ENCODE results near the gene ADGRE3. TPM values are rescaled to one million over a fixed set of nuclear protein-coding genes. Genes with fewer than 3 reads are reported as not detected.

ADGRE3 gene
- total and polyA plus RNA-seq, 2 of the 4 experiments (the other 2 are of a cell fraction): not detected

- H3K9ac ChIP-seq (ENCODE audit: low read depth, low read length): no peak overlapping the region
- no peak overlapping the region for H2BK15ac ChIP-seq (ENCODE audit: low read depth, low read length)
- H2BK5ac ChIP-seq (ENCODE audit: low read depth, low read length, poor library complexity, severe bottlenecking): no peak overlapping the region
- no peak overlapping the region for H2BK20ac ChIP-seq (ENCODE audit: low read depth, low read length)
- in situ Hi-C loops (cut with MboI; ENCODE audit: low sequenced_read_pairs): loop anchor here (25.0 kb wide), 1 partner anchor 310 kb away; the partner anchor contains the start of gene OR7A17
- ChIA-PET POLR2A (ENCODE audit: unreplicated experiment) (interaction anchor here (0.7 kb wide), 1 partner anchor 113 kb away, joined by 4 read pairs; no protein-coding TSS in a partner anchor), CTCF (no interaction called here)
- no peak overlapping the region for H3K4me2 ChIP-seq (ENCODE audit: low read depth, low read length)
- no peak overlapping the region for H2BK120ac ChIP-seq (ENCODE audit: low read depth, low read length)
- no peak overlapping the region for H3K27ac ChIP-seq (ENCODE audit: insufficient read depth, low read length)
- no peaks in the 10 kb centered on the region for H3K79me1 ChIP-seq (ENCODE audit: low read depth in 1 of 2, low read length in 2 of 2)
- H3K14ac ChIP-seq (replicated peaks; ENCODE audit: low read depth, low read length): no peak overlapping the region
- no peak overlapping the region for H3K4ac ChIP-seq (ENCODE audit: low read depth, low read length)
- H3K56ac ChIP-seq (ENCODE audit: extremely low read depth, insufficient read depth, low read length): no peak overlapping the region
- no peak overlapping the region for H4K5ac ChIP-seq (ENCODE audit: low read depth, low read length)
- no peaks in the 10 kb centered on the region for H4K20me1 ChIP-seq (ENCODE audit: insufficient read depth, low read length)
- no peak for DNase-seq
- H4K8ac ChIP-seq (ENCODE audit: low read depth in 2 of 2, low read length in 2 of 2): no peak overlapping the region
- WGBS, 2 experiments (ENCODE audit: extremely low coverage in 2 of 2, insufficient read length in 1 of 2): 83% methylated on average over 1 of the region's 5 CpGs; no CpG with 5 or more reads in 1 of the 2 experiments
- no TSS peak for BruUV-seq (replicated peaks)
- no peak overlapping the region for H2AK5ac ChIP-seq (ENCODE audit: low read depth, low read length)
- H3K27me3 ChIP-seq (ENCODE audit: control insufficient read depth, insufficient read depth, low read length): no peaks in the 10 kb centered on the region
- no peaks in the 10 kb centered on the region for H3K36me3 ChIP-seq (ENCODE audit: control insufficient read depth, insufficient read depth, low read length)
- ATAC-seq (ENCODE audit: low read depth): no peak
- H2AFZ ChIP-seq (replicated peaks; ENCODE audit: low read length, poor library complexity): no peak overlapping the region
- dilution Hi-C loops (cut with HindIII; ENCODE audit: low sequenced_read_pairs, unreplicated experiment): no loop called here
- H4K91ac ChIP-seq (ENCODE audit: insufficient read depth, low read depth, low read length): no peak overlapping the region
- no peak overlapping the region for H2AK9ac ChIP-seq (replicated peaks; ENCODE audit: low read depth, low read length, poor library complexity)
- H3K23ac ChIP-seq (ENCODE audit: low read depth, low read length): no peak overlapping the region
- H3K4me1 ChIP-seq (ENCODE audit: control insufficient read depth, insufficient read depth, low read length): no peaks in the 10 kb centered on the region
- H3K4me3 ChIP-seq (ENCODE audit: insufficient read depth, low read depth, low read length): no peak overlapping the region
- H3K9me3 ChIP-seq (ENCODE audit: control insufficient read depth, insufficient read depth, low read length): no peaks in the 10 kb centered on the region
- intact Hi-C loops (cut with micrococcal nuclease): no loop called here
- H3K9me1 ChIP-seq (ENCODE audit: insufficient read depth, low read length): no peaks in the 10 kb centered on the region
- TF ChIP-seq CHD1 (IDR thresholded peaks at IDR 0.05; ENCODE audit: low read depth, low read length) (no peak), NFE2L2 (IDR thresholded peaks at IDR 0.05; ENCODE audit: low read depth, low read length) (no peak), USF2 (IDR thresholded peaks at IDR 0.05; ENCODE audit: low read depth, low read length) (no peak), RFX5 (IDR thresholded peaks at IDR 0.05; ENCODE audit: low read depth, low read length) (no peak), MAFK (IDR thresholded peaks at IDR 0.05; ENCODE audit: low read depth, low read length) (no peak), BHLHE40 (IDR thresholded peaks at IDR 0.05; ENCODE audit: low read depth, low read length) (no peak), MXI1 (IDR thresholded peaks at IDR 0.05; ENCODE audit: borderline replicate concordance, low read depth, low read length) (no peak), POLR2A (IDR thresholded peaks at IDR 0.05; ENCODE audit: low read depth, low read length) (no peak), RAD21 (IDR thresholded peaks at IDR 0.05; ENCODE audit: low read length) (no peak), ELK1 (IDR thresholded peaks at IDR 0.05; ENCODE audit: borderline replicate concordance, low read depth, low read length) (no peak), CTCF (conservative IDR thresholded peaks at IDR 0.05; ENCODE audit: low read depth, low read length) (no peak), SMC3 (IDR thresholded peaks at IDR 0.05; ENCODE audit: low read depth, low read length) (no peak), FOS (IDR thresholded peaks at IDR 0.05; ENCODE audit: low read depth, low read length) (no peak), CEBPB (IDR thresholded peaks at IDR 0.05; ENCODE audit: low read depth, low read length) (no peak), MAZ (IDR thresholded peaks at IDR 0.05; ENCODE audit: borderline replicate concordance, low read depth, low read length) (no peak), RCOR1 (IDR thresholded peaks at IDR 0.05; ENCODE audit: insufficient replicate concordance, low read length) (no peak)
- H3K18ac ChIP-seq (ENCODE audit: low read depth, low read length): no peak overlapping the region
These were observed 97.4 kb downstream of the ADGRE3 start for GRCh38 chr19:14577264-14577663.
